ENCODE results near the gene AURKB.
A peak's percentile ranks its signal among the peaks of the same experiment; 100 is the strongest.
"Not testable (repeated sequence)": the region's sequence is repeated elsewhere in the genome, so short reads cannot be mapped to it uniquely, and the experiment has no call there.

The AURKB gene

DNA sequence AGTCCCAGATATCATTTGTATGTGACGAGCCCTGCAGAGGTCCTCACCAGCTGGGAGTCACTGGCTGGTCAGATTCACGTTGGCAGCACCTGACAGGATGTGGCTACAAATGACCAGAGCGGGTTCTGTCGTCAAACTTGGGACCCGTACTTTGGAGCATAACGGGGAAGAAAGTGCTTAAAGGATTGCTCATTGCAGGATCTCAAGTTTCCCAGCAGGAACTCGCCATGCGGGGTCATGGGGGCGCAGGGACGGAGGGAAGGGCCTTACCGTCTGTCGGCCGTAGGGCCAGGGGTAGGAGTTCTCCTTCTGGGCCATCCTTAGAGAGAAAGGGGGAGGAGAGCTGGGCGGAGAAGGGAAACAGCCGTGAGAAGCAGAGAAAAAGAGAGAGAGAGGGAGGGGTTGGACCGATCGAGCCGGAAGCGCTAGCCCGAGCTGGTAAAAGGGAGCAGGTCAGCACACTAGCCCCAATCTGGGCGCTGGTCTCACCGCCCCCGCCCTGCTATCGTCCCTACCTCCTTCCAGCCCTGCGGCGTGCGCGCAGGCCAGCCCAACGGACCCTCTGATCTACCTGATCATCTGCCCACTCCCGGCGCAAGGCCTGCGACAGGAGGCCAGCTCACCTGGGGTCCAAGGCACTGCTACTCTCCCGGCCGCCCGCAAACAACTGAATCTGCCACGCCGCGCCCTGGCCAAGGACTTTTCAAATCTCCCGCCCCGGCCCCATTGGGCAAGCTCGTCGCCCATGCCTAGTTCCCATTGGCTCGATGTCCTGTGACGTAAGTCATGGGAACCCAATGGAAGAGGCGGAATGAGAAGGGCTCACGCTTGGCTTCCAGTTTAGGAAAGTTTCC is at the start of gene AURKB:
AURKB (minus strand) TSS at position 669 of the 854 bp plus-strand sequence; CDS start at position 318, 351 bp downstream.
- peak; percentile 91 for DNase-seq

DNA sequence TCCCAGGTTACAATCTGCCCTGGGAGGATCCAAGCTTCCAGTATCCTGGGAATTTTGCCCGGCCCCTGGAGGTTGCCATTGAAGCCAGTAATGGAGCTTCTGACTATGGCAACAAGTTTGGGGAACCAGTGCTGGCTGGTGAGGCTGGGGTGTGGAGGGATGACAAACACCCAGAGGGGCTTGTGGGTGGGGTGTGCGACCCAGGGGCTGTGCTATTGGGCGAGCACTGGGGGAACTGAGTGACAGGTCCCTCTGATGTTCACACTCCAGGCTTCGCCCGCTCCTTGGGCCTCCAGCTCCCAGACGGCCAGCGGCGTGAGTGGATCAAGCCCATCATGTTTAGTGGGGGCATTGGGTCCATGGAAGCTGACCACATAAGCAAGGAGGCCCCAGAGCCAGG is 47.4 kb upstream of the AURKB start:
- DNase-seq, result no peak

DNA sequence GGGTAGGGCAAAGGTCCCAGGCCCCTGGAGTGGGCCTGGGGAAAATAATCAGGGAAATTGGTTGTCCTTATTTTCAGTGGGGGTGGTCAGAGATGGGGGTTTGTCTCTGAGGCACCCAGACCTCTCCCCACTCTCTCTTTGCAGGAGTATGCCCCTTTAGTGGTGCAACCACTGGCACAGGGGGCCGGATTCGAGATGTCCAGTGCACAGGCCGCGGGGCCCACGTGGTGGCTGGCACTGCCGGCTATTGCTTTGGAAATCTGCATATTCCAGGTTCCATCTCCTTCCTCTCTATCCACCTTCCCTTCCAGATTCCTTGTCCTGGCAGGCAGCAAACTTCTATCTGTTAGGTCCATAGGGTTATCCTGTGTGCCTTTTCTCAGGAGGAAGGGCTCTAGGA is 46.3 kb upstream of the AURKB start:
- DNase-seq, result no peak

DNA sequence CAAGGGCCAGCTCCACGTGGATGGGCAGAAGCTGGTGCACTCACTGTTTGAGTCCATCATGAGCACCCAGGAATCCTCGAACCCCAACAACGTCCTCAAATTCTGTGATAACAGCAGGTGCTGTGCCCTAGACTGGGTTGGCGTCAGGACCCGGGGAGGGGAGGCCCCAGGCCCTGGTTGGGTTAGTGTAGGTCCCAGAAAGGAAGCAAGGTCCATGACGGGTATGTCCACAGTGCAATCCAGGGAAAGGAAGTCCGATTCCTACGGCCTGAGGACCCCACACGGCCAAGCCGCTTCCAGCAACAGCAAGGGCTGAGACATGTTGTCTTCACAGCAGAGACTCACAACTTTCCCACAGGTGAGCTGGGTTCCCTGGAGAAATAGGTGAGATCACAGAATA is 45.9 kb upstream of the AURKB start:
- no peak for DNase-seq

DNA sequence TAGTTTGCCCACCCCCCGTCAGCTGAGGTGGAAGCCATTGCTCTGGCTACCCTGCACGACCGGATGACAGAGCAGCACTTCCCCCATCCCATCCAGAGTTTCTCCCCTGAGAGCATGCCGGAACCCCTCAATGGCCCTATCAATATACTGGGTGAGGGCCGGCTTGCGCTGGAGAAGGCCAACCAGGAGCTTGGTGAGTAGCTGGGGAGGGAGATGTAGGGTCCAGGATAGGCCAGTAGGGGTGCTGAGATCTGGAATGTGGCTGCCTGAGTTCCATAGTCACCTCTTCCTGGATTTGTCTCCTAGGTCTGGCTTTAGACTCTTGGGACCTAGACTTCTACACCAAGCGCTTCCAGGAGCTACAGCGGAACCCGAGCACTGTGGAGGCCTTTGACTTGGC is 45.1 kb upstream of the AURKB start:
- no peak for DNase-seq

DNA sequence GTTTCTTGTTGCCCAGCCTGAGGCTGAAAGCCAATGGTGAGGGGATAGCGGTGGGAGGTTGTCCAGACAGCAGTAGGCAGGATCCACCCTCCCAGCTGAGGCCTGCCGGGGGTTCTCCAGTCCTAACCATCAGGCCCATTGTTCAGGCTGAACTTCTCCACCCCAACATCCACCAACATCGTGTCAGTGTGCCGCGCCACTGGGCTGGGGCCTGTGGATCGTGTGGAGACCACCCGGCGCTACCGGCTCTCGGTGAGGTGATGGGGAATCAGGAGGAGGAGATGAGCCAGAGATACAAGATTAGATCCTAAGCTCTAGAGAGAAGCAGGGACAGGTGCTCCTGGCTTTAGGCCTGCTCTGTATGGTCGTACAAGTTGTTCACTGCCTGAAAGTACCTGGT is 44.5 kb upstream of the AURKB start:
- DNase-seq, result no peak

DNA sequence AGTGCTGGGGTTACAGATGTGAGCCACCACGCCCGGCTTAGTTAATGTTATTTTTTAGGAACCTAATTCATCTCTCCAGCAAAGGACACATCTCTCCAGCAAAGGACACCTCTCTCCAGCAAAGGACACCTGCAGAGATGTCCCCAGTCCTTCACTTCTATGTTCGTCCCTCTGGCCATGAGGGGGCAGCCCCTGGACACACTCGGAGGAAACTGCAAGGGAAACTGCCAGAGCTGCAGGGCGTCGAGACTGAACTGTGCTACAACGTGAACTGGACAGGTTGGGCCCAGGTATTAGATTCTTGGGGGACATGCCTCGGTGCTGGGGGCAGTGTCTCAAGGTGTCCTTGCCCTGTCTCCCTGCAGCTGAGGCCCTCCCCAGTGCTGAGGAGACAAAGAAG is 43.4 kb upstream of the AURKB start:
- no peak for DNase-seq

DNA sequence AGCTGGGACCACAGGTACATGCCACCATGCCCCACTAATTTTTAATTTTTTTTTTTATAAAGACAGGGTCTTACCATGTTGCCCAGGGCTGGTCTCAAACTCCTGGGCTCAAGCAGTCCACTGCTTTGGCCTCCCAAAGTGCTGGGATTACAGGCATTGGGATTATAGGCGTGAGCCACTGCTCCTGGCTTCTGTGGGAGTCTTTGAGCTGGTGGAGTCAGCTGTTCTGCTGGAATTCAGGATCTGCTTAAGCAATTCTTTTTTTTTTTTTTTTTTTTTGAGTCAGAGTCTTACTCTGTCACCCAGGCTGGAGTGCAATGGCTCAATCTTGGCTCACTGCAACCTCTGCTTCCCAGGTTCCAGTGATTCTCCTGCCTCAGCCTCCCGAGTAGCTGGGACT is 41.0 kb upstream of the AURKB start:
- not testable (repeated sequence) for DNase-seq

DNA sequence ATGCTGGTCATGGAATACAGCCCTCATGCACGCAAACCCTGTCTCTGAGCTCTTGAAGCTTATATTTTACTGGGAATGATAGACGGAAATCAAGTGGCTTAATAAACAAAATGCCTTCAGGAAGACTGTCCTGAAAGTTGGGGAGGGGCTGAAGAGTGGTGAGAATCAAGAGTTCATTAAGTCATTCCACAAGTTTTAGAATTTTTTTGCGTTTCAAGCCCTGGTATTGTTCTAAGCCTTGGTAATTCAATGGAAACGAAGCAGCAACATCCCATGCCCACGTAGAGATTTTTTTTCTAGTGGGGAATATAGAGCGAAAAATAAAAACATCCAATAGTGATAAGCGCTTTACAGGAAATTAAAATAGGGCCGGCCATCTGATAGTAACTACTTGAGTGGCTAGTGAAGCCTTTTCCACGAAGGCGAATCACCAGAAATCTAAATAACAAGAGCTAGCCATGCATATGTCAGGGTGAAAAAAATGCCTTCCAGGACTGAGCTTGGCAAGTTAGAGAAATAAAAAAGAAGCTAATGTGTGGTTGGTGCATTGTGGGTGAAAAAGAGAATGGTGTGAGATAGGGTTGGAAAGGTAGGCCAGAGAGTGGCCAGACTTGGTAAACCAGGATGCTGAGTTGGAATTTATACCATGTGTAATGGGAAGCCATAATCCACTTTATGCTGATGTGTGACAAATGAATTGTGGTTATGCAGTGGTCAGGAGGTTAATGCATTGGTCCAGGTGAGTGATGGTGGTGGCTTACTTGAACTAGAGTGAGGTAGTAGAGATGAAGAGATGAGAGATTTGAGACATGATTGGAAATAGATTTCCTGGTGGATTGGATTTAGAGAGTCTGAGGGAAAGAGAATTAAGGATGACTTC is 39.5 kb upstream of the AURKB start:
- DNase-seq, result no peak

DNA sequence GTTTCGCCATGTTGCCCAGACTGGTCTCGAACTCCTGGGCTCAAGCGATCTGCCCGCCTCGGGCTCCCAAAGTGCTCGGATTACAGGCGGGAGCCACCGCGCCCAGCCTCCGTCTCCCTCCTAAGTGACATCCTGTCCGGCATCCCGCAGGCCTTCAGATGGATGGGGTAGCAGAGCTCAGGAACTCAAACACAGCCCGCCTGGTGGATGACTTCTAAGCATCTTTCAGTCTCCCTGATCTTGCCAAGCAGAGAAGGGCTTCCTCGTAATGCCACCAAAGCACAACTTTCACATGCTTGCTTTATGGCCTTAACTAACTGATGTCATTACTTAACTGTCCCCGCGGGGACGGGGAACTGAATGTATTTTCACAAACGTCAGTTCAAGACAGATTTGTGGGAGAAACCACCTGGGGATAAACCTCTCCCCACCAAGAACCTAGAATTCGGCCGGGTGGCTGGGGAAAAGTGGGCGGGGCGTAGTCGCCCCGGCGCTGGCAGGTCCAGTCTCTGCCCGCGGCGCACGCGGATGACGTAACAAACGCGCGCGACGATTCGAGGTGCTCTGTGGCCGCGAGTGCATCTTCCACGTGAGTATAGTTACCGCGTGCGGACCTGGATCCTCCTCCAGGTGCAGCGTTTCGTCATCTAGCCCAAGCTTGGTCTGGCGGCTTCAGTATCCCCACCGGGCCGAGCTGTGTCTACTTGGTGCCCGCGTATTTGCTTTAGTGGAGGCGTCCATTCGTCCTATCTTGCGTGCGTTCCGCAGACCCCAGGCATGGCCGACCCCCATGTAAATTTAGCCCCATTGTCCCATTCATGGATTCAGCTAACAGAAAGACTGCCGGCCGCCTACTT is 38.6 kb upstream of the AURKB start, which contains the start of gene PFAS:
PFAS (plus strand) TSS at position 539 of the 857 bp plus-strand sequence. CDS start 4,649 bp downstream, outside the sequence.
- peak; percentile 86 for DNase-seq

DNA sequence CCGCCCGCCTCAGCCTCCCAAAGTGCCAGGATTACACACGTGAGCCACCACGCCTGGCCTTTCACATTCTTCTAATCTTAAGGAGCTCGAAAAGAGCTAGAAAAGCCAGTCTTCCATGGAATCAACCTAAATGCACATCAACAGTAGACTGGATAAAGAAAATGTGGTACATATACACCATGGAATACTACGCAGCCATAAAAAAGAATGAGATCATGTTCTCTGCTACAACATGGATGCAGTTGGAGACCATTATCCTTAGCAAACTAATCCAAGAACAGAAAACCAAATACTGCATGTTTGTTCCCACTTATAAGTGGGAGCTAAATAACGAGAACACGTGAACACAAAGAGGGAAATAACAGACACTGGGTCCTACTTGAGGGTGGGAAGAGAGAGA is 34.4 kb upstream of the AURKB start:
- no peak for DNase-seq

DNA sequence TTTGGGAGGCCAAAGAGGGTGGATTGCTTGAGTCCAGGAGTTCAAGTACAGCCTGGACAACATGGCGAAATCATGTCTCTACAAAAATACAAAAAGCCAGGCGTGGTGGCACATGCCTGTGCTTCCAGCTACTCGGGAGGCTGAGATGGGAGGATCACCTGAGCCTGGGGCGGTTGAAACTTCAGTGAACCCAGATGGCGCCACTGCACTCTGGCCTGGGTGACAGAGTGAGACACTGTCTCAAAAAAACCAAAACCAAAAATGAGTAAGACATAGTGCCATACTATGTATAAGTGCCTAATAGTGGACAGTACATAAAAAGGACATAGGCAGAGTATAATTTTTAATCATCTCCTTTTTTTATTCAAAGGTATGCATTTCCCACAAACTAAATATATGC is 33.5 kb upstream of the AURKB start:
- DNase-seq, result no peak

DNA sequence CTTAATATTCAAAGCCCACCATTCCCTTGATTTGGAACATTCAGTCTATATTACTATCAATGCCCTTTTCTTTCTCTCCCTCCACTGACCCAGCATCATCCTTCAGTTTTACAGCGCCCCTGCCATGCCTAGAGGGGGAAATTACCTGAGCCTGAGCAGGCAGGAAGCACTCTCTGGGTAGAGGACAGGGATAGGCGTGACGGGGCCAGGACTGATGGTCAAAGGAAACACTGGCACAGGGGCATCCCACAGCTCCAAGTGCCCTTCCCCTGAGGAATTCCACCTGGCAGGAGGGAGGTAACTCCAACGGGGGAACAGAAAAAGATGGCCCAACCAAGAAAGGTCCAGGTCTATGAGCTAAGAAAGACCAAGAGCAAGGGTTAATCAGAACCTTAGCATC is 27.5 kb upstream of the AURKB start:
- no peak for DNase-seq

DNA sequence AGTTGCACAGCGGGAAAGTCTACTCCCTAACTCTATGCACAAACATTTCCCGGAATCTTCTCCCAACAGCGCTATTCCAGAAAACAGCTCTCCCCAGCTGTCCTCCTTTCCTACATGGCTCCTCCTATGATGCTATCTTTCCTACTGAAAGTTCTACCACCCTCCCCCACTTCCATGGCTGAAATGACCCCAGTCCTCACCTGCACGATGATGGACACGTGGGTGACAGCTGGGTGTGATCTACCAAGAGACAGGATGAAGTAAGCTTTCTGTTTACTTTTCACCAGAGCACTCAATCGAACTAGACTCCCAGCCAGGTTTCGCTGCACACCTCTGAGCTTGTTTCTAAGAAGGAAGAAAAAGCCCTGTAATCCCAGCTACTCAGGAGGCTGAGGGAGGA is 26.8 kb upstream of the AURKB start:
- DNase-seq, result no peak

DNA sequence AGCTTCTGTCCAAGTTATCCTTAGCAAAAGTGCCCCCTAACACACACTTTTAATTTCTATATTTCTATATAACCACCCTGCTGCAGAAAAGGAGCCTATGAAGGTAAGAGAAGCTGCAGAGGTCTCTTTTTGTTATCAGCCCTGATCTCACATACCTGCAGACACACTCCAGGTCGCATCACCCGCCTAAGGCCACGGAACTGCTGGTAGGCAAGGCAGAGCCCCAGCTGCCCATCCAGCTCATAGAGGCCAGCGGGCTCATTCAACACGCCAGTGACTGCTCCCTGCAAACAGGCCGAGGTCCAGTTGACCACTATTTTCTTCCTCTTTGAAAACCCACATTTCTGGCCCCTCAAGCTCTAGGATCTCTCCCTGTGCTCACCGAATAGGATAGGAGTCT is 25.3 kb upstream of the AURKB start:
- DNase-seq, result no peak

DNA sequence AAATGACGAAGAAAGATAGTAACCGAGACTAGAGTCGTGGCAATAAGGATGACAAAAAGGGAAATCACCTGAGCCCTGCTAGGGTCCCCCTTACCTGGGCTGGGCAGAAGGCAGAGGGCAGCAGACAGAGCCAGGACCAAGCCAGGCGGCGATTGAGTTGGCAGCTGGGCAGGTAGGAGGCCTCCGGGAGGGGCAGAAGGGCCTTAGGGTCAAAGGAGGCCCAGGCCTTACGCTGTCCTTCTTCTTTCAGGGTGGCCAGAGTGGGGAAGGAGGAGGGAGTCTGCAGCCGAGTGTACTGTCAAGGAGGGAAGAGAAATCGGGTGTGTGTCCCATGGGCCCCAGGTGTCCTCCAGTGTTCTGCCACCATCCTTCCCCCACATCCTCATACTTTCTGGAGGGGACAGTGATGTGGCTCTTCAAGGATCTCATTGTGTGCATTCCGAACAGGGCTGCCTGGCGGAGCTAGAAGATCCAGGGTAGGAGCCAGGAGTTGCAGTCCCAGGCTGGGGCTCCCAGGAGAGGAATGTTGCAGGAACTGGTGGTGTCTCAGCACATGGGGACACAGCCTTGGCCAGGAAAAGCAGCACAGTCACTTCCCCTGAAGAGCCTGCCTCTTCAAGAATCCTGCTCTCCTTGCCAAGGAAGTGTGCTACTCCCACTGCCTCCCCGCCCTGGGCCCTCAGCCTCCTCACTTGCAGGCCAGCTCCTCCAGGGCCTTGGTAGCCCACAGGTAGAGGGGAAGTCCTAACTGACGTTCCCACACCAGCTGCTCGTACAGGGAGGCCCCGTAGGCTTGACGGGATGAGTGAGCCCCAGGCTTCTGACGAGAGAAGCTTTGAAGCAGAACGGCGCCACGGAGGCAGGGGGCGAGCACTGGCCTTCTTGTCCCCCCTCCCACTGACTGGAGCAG is 24.2 kb upstream of the AURKB start:
- DNase-seq, result no peak

DNA sequence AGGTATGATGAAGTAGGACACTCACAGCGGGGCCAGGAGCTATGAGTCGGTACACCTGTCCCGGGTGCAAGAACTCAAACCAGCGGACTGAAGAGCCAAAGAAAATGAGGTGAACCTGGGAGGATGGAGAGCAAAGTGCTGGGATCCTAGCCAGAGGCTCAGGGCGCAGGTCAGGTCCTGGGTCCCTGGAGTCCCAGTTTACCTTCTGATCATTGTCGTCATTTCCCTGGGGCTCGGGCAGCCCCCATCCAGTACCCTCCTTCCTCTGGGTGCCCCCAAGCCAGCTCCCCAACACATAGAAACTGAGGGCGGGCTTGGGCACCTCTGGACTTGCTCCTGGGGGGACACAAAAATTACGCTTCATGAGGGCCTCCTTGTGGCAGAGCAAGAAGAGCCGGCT is 21.3 kb upstream of the AURKB start:
- DNase-seq, result no peak

DNA sequence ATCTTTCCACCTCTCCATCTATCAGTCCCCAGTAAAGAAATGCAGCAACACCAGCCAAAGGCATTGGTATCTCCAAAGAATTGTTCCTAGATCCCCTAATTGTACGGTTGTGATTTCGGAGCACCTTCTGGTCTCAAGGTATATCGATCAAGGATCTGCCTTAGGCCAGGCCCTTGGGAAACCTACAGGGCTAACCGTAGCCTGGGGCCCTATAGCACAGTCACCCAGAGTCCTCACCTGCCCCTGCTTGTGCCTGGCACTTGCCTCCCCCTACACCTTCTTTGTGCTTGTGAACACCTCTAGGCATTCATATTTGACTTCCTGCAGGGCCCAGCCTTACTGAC is 16.8 kb upstream of the AURKB start:
- no peak for DNase-seq

DNA sequence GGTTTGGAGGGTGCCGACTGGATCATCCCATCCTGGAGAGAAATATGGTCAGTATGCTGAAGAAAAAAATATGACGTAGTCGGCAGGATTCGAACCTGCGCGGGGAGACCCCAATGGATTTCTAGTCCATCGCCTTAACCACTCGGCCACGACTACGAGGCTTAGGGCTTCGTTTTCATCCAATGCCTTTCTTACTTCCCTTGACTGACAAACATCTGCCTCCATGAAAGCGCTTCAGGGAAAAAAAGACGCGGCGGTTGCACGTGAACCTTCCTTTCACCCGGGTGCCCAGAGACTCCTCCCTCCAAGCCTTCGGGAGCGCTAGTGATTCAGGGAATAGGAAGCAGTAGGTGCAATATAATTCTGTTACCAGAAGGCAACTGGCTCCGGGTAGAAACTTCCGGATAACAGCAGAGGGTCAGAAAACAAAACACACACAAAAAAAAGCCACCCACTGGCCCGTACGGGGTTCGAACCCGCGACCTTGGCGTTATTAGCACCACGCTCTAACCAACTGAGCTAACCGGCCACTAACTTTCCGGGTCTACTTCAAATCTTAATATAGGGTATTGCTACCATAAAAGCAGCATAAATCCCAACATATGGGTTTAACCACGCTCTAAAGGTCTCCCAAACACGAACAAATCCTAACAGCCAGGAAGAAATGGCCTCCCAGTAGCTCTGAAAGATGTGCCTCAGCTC is 16.3 kb upstream of the AURKB start:
- peak; percentile 95 for DNase-seq

DNA sequence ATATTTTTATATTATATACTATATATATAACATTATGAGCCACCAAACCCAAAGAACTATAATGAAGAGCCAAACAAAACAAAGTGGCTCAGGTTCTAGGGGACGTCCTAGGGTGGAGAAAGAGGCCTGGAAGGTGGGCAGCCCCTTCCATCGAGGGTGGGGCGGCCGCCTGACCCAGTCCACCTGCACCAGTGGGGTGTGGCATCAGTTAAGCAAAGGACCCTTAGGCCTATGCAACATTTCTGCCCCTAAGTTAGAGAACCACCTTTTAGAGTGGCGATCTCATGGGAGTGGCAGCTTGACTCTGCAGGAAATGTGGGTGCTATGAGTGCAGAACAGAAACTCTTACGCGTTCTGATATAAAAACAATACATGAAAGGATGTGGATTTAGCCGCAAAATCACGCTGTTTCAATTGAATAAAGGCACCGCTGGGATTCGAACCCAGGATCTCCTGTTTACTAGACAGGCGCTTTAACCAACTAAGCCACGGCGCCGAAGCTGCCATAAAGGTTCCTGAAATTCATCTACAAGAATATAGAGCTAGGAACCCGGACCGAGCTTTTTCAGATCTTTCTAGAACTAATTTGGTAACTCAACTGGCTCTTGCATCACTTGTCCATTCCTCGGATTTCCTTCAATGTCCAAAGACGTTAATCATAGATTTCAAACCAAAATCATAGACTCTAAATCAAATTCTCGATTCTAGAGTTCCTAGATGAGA is 15.6 kb upstream of the AURKB start:
- peak; percentile 74 for DNase-seq
